HG03378 (cell line): Measurements from ENCODE around the gene BNIPL.

ENCODE experiments used
- ATAC-seq: cut with Tn5 transposase; IDR thresholded peaks from one replicate; pipeline ENCODE4 v1.9.1; 2021; ENCODE audit warnings: mild to moderate bottlenecking, moderate library complexity; ENCODE audit not compliant: unreplicated experiment

BNIPL gene

GRCh38 chr1:151009674-151010345 lies 26.6 kb upstream of the BNIPL start:
- ATAC-seq, result no peak

- no peak for ATAC-seq
Measured at GRCh38 chr1:151010346-151010726, 26.1 kb upstream of the BNIPL start.

GRCh38 chr1:151011154-151011850 lies 25.1 kb upstream of the BNIPL start:
- no peak for ATAC-seq

GRCh38 chr1:151012684-151013471 lies 23.5 kb upstream of the BNIPL start:
- no peak for ATAC-seq

GRCh38 chr1:151013518-151013917 lies 22.9 kb upstream of the BNIPL start:
- no peak for ATAC-seq

GRCh38 chr1:151024540-151025146 lies 11.7 kb upstream of the BNIPL start:
- ATAC-seq, result no peak

GRCh38 chr1:151026460-151026859 lies 9.9 kb upstream of the BNIPL start:
- no peak for ATAC-seq

GRCh38 chr1:151032164-151032563 lies 4.2 kb upstream of the BNIPL start:
- no peak for ATAC-seq

GRCh38 chr1:151035167-151035566 lies 1.2 kb upstream of the BNIPL start:
- ATAC-seq, result no peak

- no peak for ATAC-seq
Measured at GRCh38 chr1:151037032-151037431, 646 bp downstream of the BNIPL start.

- ATAC-seq, result no peak
Measured at GRCh38 chr1:151039521-151039920, 3.1 kb downstream of the BNIPL start.

- ATAC-seq, result no peak
Measured at GRCh38 chr1:151043163-151043562, 6.8 kb downstream of the BNIPL start.

- ATAC-seq, result peak; percentile 26
Measured at GRCh38 chr1:151047591-151047924, 11.2 kb downstream of the BNIPL start, which contains the start of gene C1orf56. TSS of gene C1orf56 (plus strand) at chr1:151047751. CDS start at chr1:151047848, 97 bp downstream.

GRCh38 chr1:151047925-151048644 lies 11.7 kb downstream of the BNIPL start:
- peak; percentile 53 for ATAC-seq

- no peak for ATAC-seq
Measured at GRCh38 chr1:151048645-151049032, 12.3 kb downstream of the BNIPL start.

- ATAC-seq, result no peak
Measured at GRCh38 chr1:151049458-151049857, 13.1 kb downstream of the BNIPL start.

- ATAC-seq, result no peak
Measured at GRCh38 chr1:151050051-151050688, 13.8 kb downstream of the BNIPL start.

- ATAC-seq, result no peak
Measured at GRCh38 chr1:151051356-151052009, 15.1 kb downstream of the BNIPL start.

GRCh38 chr1:151054971-151055547 lies 18.7 kb downstream of the BNIPL start:
- ATAC-seq, result no peak
